GM18907 (cell line): Measurements from ENCODE around the gene SUV39H1.
"Not testable (repeated sequence)": the region's sequence is repeated elsewhere in the genome, so short reads cannot be mapped to it uniquely, and the experiment has no call there.

Experiments
- ATAC-seq: cut with Tn5 transposase; IDR thresholded peaks from one replicate; pipeline ENCODE4 v1.9.1; 2021; ENCODE audit warnings: mild to moderate bottlenecking, moderate library complexity; ENCODE audit not compliant: unreplicated experiment

SUV39H1 gene

DNA sequence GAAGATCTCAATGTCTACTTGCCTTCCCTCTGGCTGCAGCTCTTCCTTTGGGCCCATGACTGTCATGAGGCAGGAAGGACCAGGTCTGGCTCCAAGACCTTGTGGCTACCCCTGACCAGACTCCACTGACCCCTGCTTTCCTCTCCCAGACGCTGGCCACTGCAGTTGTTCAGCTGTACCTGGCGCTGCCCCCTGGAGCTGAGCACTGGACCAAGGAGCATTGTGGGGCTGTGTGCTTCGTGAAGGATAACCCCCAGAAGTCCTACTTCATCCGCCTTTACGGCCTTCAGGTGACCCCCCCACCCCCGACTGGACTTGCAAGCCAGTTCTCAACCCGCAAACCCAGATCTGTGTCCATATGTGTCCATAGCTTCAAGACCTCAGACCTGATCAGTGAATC is 12.4 kb upstream of the SUV39H1 start:
- no peak for ATAC-seq

DNA sequence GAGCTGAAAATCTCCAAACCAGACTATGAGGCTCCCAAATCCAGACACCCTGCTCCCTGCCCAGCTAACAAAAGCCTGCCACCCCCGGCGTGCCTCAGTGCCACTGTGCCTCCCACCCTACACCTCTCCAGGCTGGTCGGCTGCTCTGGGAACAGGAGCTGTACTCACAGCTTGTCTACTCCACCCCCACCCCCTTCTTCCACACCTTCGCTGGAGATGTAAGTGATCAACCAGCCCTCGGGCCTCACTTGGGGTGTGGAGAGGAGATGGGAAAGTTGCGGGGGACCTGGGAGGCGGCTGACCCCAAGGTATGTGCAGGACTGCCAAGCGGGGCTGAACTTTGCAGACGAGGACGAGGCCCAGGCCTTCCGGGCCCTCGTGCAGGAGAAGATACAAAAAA is 11.1 kb upstream of the SUV39H1 start:
- ATAC-seq: no peak

DNA sequence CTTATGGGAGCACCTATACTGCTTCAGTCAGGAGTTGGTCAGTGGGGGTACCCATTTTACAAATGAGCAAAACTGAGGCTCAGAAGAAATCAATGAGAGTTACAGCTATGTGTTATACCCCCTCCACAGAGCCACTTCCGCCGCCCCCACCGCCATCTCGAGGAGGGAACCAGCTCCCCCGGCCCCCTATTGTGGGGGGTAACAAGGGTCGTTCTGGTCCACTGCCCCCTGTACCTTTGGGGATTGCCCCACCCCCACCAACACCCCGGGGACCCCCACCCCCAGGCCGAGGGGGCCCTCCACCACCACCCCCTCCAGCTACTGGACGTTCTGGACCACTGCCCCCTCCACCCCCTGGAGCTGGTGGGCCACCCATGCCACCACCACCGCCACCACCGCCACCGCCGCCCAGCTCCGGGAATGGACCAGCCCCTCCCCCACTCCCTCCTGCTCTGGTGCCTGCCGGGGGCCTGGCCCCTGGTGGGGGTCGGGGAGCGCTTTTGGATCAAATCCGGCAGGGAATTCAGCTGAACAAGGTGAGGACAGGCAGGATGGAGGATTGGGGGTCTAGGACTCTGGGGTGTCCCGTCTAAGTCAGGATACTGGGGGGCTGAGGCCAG is 7.9 kb upstream of the SUV39H1 start:
- no peak for ATAC-seq

DNA sequence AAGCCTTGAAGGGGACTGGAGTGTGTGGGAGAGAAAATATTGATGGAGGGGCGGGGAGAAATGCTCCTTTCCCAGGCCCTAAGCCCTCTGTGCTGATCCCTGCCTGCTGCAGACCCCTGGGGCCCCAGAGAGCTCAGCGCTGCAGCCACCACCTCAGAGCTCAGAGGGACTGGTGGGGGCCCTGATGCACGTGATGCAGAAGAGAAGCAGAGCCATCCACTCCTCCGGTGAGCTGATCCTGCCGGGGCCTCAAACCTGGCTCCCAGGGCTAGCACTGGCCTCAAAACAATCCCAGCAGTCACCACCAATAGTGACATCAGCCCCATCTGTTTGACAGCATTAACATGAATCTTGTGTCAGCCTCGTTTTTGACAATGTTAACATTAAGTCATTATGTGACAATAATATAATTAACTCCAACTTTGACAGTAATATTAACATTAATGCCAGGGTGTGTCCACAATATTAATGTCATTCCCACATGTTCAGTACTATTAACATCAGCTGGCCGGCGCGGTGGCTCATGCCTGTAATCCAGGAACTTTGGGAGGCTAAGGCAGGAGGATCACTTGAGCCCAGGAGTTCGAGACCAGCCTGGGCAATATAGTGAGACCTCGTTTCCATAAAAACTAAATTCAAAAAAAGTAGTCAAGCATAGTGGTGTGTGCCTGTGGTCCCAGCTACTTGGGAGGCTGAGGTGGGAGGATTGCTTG is 7.2 kb upstream of the SUV39H1 start:
- ATAC-seq: no peak

DNA sequence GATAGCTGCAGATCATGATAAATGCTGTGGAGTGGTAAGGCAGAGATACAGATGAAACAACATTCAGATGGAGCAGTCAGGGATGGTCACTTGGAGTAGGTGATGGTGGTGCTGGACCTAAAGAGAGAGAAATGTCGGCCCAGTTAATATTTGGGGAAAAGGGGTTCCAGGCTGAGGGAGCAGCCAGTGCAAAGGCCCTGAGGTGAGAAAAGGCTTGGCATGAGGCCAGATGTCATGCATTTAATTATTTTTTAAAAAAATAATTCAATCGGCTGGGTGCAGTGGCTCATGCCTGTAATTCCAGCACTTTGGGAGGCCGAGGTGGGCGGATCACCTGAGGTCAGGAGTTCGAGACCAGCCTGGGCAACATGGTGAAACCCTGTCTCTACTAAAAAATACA is 4.8 kb upstream of the SUV39H1 start:
- not testable (repeated sequence) for ATAC-seq

DNA sequence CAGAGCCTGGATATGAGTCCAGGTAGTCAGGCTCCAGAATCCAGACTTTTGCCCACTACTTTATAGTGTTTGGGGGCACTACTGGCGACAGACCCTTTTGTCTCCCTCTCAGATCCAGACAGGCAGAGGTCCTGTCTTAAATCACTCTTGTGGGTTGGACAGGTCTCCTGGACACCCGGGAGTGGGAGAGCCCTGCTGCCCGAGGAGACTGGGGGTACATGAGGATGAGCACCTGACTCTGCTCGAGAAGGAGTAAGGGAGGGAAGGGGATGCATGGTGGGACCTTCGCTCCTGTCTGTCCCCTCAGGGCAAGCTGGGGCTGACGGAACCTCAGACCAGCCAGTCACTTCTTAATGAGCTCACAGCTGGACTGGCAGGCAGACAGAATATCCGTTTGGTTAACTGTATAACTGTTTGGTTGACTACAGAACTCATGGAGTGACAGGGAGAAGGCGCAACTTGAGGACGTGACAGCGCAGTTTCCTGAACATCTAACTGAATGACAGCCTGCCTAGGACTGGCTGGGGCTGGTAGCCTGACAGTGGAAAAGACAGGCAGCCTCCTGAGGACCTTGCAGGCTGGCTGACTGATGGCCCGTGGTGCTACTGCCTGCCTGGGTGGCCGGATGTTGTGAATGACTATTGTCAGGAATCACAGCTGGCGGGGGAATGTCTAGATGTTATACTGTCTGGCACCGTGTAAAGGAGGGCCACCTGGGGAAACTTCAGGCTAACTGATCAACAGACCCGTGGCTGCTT is 1.6 kb upstream of the SUV39H1 start:
- no peak for ATAC-seq

DNA sequence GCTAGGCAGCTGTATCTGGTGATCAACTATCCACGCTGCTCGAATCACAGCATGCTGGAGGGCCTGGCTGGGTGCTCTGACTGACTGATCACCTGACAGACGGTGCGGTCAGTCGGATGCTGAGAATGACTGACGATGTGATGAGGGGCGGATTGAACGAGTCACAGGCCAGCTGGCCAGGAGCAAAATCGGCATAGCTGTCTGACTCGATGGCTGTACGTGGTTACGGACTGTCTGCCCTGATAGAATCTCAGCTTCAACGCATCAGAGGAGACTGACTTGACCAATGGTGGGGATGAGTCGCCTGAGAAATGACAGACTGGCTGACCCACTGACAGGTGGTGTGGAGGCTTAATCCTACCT is 1.0 kb upstream of the SUV39H1 start:
- no peak for ATAC-seq

DNA sequence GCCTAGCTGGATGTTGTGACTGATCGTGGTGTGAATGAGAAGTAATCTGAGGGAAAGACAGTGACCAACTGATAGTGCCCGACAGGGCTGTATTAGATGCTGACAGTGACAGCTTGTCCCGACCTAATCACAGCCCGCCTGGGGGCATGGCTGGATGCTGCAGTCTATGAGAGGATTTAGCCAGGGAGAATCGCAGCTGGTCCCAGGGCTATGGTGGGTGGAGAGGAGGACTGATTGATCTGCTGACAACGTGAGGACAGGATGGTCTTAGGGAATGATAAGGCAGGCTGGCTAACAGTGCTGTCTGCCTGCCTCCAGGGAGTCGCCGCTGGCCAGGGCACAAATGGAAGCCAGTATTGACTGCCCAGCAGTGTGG is 621 bp upstream of the SUV39H1 start:
- ATAC-seq: peak; percentile 6

DNA sequence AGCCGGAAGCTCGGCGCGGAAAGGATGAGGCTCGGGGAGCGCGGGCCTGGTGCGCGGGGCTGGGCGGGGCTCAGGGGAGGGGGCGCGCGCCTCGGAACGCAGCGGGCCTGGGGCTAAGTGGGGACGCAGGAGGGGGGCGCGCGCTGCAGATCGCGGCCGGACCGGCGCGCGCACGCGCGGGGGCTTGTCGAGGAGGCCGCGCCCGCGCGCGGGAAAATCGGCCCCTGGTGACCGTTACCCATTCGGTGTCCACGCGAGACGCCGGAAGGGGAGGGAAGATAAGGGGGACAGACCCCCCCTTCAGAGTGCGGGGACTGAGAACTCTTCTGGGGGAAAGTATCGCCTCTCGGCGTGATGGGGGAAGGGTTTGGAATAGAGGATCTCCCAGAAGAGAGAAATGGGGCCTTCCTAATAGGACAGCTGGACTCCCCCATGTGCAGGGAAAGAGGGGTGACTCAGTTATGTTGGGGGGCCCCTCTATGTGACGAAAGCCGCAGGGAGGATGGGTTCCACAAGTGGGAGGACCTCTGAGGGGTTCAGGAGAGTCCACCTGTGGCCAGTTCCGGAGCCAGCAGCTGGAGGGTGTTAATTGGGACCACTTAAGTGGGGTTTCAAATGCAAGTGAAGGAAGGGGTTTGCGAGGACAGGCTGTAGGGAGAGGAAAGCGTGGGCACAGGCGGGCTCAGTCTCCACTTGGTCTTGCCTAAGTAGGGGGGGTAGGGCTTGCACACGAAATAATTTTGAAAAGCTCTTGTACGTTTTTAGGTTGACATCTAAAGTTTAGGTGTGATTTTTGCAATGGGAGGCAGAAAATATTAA is 584 bp downstream of the SUV39H1 start:
- ATAC-seq: peak; percentile 8

DNA sequence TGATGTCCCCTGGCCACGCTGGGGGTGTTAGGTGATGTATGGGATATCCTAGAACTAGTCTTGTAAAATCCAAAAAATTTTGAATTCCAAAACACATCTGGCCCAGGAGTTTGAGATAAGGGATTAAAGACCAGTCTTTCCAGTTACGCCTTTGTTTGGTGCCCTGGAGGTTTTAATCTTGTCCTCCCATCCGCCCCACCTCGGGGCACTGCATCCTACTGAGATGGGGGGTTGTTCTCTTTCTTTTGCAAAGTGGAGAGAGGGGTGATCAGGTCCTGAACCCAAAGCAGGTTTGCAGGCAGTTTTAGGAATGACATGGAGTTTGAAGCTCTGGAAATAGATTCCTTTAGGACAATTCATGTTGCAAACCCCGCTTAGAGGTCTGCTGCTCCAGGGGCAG is 1.8 kb downstream of the SUV39H1 start:
- ATAC-seq: no peak

DNA sequence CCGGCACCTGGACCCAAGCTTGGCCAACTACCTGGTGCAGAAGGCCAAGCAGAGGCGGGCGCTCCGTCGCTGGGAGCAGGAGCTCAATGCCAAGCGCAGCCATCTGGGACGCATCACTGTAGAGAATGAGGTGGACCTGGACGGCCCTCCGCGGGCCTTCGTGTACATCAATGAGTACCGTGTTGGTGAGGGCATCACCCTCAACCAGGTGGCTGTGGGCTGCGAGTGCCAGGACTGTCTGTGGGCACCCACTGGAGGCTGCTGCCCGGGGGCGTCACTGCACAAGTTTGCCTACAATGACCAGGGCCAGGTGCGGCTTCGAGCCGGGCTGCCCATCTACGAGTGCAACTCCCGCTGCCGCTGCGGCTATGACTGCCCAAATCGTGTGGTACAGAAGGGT is 3.7 kb downstream of the SUV39H1 start:
- ATAC-seq: no peak

DNA sequence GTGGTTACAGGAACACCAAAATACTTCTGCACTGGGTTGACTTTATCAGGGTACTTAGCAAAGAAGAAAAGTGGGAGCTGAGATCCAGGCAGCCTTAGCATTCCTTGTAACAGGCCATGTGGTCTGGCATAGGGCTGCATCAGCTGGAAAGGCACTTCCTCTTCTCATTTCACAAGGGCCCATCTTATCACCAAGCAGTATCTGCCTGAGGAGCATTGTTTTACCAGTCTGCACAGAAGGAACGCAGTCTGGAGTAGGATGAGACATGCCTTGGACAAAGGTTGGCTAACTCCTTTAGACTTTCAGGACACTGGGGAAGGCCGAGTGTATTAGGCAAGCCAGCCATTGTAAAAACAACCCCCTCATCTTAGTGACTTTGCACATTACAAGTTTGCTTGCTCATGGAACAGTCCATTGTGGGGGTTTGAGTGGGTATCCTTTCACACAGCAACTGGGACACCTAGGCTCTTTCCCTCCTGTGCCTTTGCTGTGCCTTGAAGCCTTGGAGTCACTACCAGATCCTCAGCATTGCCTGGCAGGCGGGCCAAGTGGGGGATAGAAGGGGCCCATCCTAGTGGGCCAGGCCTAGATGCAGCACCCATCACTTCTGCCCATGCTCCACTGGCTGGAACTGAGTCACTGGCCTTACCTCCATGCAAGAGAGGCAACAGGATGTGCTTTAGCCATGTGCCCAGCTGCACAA is 4.6 kb downstream of the SUV39H1 start:
- no peak for ATAC-seq

DNA sequence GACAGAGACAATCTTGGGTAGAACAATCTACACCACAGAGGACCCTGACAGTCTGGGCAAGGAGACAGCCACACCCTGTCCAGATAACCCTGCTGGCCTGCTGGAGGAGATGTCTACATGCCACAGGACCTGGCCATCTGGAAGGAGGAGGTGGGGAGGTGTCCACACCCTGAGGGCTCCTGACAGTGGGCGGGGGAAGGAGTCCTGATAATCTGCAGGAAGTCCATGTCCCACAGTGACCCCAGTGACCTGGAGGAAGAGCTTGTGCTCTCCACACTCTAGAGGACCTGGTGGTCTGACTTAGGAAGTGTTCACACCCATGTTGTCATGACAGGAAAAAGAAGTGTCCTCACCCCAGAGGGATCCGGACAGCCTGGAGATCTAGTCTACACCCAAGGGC is 5.5 kb downstream of the SUV39H1 start:
- ATAC-seq: no peak

DNA sequence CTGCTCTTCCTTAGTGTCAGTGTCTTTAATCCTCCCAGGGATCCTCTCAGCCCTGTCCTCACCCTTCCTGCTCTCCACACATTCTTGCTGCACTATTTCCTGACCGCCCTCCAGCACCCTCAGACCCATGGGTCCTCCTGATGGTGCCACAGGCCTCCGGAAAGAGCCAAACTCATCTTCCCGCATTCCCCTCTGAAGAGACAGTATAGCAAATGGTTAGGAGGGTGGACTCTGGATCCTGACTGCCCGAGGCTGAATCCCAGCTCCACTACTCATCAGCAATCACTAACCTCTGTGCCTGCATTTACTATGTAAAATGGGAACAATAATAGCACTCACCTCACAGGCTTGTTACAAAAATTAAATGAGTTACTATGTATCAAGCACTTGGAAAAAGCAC is 6.2 kb downstream of the SUV39H1 start:
- no peak for ATAC-seq

DNA sequence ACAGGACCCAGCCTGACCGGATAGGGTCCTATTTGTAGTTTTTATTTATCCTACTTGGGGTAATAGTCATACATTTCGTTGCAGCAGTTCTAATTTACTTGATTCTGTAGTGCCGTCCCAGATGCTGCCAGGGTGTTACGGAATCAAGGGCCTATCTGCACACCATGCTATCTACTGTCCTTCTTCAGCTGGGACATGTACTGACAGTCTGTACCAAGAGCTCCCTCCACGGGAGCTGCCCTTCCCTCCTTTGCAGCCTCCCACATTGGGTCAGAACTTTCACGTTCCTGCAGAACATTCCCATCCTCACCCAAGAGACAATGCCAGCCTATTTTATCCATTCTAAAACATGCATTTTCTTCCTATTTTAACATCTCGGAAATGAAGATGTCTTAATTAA is 6.7 kb downstream of the SUV39H1 start:
- ATAC-seq: no peak

DNA sequence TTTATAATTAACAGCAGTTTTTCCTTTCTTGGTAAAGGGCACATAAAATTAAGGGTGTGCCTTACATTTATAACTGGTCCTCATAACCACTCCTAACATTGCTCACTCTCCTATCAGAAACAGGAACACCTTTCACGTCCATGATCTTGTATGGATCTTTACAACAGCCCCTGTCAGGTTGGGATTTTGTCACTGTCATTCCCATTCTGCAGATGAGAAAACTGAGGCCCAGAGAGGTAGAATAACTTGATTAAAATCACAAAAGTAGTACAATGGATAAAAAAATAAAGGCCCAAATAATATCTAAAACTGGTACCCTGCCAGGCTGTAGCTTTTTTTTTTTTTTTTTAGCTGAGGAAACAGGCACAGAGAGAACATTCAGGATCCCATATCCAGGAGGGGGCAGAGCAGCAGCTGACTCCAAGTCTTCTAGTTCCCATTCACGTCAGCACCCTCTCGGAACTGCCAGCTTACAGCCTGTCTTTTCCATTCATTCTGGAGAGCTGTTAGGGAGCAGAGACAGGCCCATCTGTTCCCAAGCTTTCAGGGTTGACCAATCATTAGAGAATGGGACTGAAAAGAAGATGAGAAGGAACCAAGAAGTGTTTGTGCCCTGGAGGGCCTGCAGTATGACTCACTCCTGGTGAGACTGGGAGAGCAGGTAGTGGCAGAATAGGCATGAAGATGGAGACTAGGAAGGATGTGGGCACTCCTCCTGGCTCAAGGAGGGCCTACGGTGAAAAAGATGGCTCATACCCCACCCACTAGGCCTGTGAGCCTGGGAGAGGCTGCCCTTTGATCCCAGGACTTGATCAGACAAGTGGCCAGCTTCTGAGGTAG is 7.3 kb downstream of the SUV39H1 start:
- ATAC-seq: no peak

DNA sequence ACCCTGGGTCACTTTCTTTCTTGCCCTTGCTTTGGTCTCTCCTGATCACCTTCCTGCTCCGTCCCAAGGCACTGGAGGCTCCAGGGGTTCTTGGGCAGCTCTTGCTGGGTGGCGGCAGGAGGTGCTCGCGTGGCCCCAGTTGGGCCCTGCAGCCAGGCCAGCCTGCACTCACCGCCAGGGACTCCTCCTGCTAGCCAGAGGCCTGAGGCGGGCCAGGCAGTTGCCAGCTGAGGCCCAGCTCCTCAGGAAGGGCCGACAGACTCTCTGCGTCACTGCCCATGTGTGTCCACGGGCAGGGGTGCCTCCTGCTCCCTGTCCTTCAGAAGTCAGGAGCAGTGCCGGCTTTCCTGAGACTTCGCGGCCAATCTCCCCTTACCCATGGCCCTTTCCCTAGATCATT is 9.3 kb downstream of the SUV39H1 start:
- ATAC-seq: no peak

DNA sequence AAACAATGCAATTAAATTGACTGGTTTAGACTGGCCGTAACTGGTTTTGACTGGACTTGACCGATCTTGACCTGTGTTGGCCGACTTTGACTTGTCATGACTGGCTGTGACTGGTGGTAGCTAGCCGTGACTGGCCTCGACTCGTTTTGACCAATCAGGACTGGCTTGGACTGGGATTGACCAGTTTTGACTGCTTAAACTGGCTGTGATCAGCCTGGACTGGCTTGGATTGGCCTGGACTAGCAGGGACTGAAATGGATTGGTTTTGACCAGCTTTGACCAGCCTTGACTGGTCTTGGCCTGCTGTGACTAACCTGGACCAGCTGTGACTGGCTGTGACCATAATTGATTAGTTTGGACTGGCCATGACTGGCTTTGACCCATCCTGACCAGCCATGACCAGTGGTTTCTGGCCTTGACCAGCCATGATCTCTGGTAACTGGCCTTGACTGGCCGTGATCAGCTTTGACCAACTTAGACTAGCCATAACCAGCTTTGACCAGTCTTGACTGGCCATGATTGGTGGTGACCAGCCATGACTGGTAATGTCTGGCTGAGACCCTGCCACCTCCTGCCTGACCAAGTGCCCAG is 13.1 kb downstream of the SUV39H1 start:
- no peak for ATAC-seq

DNA sequence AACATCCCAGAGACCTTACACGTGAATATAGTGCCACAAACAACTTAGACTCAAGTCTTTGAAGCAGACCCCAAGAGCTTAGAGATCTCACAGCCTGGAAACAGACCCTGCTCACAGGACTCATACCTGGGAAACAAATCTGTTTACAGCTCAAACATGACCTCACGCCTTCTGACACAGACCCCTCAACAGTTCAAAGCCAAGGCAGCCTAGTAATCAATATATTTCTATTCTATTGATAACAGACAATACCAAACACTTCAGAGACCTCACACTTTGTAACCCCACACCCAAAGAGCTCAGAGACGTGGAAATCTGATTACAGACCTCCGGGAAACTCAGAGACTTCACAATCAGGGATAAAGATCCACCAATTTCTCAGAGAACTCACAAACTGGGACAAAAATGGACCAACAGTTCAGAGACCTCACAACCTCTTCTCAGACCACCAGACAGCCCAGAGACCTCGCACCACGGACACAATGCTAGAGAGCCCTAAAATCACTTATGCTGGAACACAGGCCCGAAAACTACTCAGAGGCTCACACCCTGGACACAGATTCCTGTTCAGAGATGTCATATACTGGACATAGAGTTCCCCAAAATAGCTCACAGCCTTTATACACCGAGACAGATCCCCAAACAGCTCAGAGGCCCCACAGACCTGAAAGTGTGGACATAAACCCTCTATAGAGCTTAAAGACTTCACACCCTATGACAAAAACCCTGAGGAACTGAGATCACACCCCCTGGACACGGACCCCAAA is 14.8 kb downstream of the SUV39H1 start:
- ATAC-seq: no peak
